GM19043 (cell line): ENCODE measurements around the gene PLA2G15.
"Not testable (repeated sequence)": the region's sequence is repeated elsewhere in the genome, so short reads cannot be mapped to it uniquely, and the experiment has no call there.

Source experiments
- ATAC-seq: cut with Tn5 transposase; IDR thresholded peaks from one replicate; pipeline ENCODE4 v1.9.1; 2021; ENCODE audit warnings: low read depth; ENCODE audit not compliant: unreplicated experiment

PLA2G15 gene

DNA sequence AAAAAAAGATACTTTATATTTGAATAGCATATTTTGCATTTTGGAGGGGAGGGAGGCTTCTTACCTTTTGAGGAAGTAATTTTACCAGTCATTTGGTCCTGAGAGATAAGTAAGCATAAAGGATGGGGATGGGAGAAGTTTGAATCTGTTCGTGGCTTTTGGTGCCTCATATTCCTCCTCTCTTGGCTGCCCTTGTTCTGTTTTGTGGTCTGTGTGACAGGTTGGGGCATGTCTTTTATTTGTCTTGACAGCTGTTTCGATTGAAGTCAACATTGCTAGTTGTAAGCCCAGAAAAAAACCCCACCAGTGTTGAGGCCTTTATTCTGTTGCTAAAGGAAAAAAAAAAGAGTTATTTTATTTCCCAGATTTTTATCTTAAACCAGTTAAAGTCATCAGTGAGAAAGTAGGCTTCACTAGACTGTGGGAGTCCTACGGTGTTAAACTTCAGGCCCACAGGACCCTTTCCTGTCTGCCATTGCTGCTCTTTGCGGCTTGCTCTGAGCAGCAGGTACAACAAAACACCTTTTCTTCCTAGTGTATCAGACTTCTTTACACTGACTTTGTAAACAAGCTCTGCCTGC lies 30.5 kb downstream of the PLA2G15 start:
- ATAC-seq, result peak; percentile 68

DNA sequence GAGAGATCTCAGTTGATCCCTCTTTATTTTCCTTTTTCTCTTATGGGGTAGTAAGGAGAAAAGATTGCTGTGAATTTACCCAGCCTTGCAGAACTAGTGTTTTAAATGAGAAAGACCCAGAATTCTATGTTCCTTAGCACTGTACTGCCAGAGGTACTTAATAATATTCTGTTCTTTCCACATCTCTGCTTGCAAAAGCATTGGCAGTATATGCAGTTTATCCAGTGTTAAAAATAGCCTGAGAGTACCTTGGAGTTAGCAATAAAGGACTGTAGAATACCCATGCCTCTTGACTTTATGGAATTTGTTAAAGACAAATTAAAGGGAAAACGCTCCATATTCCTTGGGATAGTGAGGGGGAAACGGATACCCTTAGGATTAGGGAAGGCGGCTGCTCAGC lies 31.1 kb downstream of the PLA2G15 start:
- no peak for ATAC-seq

DNA sequence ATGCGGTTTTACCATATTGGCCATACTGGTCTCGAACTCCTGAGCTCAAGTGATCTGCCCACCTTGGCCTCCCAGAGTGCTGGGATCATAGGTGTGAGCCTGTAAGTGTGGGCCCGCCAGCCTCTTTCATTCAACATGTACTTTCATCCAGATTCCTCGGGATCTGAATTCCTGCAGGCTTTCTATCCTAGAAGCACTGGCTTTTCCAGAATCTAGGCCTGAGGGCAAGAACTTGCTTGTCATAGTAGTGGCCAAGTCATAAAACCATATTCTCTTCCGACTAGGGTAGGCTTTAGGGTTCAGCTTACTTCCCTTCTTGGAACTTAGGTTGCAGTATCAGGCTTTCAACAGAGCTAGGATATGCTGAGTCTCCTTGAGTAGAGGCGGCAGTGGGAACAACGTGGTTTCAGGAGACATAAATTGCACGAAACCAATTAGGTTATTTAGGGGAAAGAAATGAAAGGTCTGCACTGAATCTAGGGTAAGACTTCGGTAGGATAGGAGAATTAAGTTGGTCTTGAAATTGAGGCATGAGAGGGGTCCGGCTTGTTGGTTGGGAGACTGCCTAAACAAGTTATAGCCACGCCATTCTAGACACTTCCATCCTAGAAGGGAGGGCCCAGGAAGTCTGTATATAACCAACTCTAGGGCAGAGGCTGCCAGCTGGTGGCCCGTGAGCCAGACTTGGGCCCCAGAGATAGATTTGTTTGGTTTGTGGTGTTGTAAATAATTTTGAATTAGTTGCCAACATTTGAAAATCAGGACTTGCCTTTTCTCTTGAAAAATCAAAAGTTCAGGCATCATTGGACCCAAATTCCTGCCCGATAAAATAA lies 34.8 kb downstream of the PLA2G15 start:
- ATAC-seq, result no peak

DNA sequence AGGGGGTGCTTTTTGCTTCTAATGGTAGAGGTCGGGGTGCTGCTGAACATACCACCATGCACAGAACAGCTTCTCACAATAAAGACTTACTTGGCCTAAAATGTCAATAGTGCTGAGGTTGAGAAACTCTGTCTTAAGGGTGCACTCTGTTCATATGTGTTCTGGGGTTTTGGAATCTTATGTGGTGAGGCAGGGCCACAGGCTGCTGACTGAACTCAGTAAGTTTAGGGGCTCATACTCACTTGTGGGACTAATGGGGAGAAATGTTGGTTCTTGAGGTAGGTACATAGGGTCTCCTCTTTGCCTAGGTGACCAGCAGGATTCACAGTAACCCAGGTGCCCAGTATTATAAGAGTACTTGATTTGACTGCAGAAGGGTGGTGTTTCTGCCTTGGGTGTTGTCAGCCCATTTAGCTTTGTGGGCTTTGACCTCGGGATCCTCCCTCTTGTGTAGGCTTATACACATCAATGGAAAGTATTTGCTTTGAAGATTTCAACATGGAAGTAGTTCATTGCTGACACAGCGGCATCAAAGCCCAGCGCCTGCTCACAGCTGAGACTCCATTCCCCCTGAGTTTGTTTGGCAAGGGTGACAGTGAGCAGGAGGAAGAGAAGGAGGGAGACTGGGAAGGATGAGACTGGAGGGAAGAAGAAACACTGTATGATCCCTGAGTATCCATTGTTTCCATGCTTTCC lies 36.3 kb downstream of the PLA2G15 start:
- no peak for ATAC-seq

DNA sequence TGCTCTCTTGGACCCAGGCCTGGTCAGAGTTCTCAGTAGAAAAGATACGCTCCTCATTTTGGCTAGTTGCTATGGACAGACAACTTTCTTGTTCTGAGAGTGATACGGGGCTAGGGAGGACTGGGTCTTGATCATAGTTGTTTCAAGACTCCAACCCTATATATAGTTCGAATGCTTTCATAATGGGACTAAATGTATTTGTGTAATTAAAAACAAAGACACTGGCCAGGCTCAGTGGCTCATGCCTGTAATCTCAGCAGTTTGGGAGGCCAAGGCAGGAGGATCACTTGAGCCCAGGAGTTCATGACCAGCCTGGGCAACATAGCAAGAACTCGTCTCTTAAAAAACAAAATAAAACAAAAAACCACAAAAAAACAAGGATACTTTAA lies 36.9 kb downstream of the PLA2G15 start:
- ATAC-seq, result no peak

DNA sequence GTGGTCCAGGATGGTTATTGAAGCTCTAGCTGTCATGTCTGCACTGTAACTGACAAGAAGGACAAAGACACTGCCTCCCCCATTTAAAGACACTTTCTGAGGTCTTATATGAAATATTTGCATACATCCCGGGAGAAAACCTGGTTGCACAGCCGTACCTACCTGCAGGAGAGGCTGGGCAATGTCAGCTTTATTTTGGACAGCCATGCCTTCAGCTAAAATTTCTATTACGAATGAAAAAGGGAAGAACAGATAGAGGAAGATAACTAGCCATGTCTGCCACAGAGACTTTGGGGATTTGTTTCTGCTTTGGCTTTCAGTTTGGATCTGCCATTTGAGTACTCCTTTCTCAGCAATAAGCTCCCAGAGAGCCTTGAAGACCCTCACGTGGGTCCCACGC lies 38.2 kb downstream of the PLA2G15 start:
- no peak for ATAC-seq

DNA sequence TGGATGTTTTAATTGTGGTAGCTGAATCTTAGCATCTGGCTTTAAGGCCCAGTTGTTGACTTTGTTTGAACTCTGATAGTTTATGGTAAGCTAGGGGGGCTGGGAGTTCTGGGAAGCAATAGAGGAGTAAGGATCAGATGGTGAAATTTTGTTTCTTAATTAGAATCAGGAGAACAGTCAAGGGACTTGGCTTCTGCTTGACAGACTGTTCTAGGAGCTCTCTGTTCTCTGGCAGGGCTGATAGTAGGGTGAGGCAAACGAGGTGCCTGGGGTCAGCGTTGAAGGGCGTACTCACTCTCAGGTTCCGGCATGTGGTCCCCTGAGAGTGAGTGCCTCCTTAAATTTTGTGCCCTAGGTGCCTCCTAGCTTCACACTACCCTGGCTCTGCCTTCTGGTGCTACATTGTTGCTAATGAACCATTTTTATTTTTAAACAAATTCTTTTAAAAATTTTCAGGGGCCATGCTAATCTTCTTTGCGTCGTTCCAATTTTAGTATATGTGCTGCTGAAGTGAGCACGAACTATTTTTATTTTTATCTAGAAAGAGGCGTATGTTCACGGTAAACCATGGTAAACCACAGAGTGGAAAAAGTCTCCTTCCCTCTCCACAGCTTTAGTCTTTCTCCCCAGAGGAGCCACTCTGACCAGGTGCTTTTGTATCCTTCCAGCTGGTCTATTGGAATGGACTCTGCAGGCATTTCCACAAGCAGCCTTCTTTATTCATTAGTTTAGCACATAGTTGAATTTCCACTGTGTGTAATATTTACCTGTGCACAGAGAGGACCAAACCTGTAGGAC lies 38.8 kb downstream of the PLA2G15 start:
- ATAC-seq, result peak; percentile 43

DNA sequence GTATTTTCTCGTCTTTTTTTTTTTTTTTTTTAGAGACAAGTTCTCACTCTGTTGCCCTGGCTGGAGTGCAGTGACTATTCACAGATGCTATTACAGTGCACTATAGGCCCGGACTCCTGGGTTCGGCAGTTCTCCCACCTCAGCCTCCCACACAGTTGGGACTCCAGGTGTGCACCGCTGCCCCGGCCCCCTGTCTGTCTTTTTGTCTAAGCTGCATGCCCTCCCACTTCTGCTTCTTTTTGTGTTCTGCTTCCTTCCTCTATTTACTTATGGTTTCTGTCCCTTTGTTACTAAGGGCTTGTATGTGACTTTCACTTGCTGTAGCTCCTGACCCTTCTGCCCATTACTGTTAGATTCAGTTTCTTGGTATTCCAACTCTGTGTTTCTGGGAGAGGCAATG lies 39.7 kb downstream of the PLA2G15 start:
- no peak for ATAC-seq

DNA sequence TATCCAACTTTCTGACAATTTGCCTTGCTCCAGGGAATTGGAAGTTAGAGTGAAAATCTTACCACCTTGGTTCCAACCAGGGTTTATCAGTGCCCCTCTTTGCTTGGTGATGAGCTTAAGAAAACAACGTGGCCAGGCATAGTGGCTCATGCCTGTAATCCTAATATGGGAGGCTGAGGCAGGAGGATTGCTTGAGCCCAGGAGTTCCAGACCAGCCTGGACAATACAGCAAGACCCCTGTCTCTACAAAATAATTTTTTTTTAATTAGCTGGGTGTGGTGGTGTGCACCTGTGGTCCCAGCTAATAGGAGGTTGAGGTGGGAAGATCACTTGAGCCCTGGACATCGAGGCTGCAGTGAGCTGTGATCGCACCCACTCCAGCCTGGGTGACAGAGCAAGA lies 40.5 kb downstream of the PLA2G15 start:
- ATAC-seq, result no peak

DNA sequence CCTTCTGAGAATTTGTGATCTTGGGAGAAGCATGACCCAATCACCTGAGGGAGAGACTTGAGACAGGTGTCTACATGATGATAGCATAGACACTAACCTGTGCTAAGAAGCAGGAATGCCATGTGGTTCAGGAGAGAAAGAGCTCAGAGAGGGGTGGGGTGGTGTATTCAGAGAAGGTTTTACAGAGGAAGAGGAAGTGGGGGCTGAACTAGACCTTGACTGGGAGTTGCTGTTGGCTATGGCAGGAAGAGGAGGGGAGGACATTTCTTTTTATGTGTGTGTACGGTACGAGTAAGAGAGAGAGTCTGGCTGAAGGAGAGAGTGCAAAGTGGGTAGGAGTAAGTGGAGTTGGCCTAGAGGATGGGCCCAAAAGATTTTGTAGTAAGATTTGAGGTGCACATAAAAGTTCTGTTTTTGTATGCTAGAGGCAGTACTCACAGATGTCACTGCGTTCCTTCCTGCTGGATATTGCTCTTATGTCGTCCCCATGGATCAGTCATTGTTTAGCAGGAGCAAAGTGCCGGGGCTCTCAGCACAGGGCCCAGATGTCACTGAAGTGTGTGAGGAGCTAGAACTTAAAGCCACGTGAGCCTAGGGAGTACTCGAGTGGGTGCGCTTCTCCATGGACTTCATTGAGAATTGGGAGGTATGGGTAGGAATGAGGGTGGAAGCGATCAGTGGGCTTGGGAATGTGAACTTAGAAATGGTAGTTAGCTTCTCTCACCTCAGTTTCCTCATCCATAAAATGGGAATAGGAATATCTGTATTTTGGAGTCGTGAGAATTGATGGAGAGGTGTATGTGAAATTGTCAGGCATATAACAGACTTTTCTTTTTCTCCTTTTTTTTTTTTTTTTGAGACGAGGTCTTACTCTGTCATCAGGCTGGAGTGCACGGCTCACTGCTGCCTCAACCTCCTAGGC lies 41.2 kb downstream of the PLA2G15 start:
- no peak for ATAC-seq

DNA sequence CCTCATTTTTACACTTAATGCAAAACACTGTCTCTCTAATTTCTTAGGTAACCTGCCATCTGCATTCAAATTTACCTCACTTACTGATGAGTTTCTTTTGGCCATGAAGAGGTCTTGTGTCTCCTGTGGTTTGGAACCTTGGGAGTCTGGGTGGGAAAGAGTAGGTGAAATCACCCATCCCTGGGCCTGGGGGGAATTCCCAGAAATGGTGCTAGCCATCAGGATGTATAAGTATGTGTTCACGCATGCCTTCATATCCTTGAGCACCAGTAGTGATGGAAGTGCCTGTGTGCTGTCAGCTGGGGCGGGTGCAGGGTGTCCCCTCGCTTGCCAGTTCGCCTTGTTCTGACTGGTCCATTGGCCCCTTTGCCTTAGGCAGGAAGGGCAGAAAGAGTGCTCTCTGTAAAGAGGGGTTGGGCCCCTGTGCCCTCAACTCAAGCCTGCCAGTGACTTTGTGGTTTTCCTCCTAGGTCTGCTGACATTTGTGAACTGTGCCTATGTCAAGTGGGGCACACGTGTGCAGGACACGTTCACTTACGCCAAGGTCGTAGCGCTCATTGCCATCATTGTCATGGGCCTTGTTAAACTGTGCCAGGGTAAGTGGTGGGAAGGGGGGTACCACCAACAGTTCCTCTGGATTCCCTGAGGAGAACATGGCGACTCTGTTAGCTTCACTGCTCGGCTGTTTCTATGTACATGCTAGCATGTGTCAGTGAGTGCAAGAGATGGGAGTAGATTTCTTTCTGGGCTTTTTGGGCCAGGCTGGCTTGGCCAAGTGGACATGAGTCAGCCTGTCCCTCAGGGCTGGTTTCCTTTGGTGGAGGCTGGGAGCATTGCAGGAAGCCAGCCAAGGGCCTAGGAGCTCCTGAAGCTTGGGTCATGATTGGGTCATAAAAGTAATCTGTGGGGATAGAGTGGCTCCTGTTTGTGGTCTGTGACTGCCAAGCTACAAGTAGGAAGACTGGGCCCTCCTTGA lies 42.4 kb downstream of the PLA2G15 start:
- no peak for ATAC-seq

DNA sequence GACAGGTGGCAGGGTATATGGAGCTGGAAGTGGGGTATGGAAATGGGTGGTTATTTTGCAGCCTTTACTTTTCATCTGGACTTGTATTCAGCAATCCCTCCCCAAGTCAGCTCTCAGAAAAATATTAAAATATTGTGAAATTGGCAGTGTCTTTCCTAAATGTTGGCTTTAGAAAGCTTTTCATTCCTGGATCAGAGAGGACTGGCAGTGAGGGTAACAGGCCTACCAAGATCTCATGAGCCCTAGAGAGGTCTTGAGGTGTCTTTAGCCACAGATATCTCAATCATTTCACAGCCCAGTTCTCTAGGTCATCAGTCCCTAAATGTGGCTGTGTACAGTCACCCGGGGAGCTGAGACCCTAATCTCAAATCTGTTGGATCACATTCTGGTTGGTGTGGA lies 43.1 kb downstream of the PLA2G15 start:
- no peak for ATAC-seq

DNA sequence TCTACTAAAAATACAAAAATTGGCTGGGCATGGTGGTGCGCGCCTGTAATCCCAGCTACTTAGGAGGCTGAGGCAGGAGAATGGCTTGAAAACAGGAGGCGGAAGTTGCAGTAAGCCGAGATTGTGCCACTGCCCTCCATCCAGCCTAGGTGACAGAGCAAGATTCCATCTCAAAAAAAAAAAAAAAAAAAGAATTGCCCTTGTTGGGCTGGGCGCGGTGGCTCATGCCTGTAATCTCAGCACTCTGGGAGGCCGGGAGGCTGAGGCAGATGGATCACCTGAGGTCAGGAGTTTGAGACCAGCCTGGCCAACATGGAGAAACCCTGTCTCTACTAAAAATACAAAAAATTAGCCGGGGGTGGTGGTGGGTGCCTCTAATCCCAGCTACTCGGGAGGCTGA lies 43.6 kb downstream of the PLA2G15 start:
- not testable (repeated sequence) for ATAC-seq

DNA sequence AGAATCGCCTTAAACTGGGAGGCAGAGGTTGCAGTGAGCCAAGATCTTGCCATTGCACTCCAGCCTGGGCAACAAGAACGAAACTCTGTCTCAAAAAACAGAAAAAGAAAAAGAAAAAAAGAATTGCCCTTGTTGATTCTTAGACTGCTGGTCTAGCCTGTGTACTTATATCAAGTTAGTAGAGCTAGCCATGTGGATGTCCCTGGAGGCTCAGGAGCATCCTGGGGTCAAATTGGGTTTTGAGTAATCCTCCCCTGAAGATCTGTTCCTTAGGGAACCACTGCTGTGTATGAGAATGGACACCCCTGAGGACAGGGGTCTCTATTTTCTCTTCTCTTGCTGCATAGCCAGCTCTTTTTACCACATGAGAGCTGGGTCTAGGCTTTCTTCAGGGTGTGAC lies 44.0 kb downstream of the PLA2G15 start:
- no peak for ATAC-seq

DNA sequence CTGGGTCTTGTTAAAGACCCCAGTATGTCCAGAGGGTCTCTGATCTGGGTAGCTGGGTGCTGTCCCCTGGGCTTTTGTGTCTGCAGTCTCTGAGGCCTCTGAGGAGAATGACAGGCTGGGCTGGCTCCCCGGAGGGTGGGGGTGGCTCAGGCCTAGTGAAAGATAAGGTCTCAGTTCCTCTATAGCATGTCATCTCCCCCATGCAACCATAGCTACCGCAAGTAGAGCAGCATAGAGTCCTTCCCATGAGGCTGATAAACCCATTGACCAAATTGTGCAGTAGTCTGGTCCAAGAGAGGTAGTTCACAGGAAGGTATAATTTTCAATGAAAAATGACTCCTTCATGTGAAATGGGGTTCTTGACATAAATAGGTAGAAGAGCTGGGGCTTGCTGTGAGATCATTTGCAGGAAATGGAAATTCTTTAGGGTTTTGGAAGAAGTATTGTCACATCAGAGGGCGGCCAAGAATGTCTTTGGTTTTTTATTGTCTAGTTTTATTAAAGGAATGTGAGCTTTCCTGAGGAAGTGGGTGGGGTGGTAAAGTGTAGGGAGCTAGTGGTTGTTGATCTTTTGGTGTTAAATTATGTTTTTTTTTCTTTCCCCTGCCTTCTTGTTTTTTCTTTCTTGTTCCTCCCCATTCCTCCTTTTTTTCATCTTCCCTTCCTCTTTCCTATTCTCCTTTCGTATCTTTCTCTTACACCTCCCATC lies 44.6 kb downstream of the PLA2G15 start:
- peak; percentile 82 for ATAC-seq

DNA sequence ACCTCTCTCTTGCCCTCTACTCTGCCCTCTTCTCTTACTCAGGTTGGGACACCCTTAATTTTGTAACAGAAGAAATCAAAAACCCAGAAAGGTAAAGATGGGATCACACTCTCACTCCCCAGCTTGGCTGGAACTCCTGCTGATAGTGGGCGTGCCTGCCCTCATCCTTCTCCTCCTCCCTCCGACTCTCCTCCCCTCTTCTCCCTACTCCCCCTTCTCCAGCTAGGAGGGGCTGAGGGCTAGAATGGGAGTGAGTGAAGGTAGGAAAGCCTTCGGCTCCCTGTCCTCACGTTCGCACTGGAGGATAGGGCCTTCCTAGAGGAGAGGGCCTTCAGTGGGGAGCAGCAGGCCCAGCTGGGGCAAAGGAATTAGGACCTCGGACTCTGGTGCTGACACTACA lies 45.3 kb downstream of the PLA2G15 start:
- no peak for ATAC-seq

DNA sequence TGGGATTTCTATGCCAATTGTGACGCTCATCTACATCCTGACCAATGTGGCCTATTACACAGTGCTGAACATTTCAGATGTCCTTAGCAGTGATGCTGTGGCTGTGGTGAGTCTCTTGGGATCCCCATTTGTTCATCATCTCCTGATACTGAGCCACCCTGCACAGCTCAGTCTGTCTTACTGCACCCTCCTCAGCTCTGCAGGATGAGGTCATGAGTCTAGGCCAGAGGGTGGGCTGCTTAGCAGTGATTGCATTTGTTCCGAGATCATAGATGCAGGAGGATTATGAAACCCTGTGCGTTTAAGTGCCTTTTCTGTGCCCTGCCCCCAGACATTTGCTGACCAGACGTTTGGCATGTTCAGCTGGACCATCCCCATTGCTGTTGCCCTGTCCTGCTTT lies 46.1 kb downstream of the PLA2G15 start:
- ATAC-seq, result no peak

DNA sequence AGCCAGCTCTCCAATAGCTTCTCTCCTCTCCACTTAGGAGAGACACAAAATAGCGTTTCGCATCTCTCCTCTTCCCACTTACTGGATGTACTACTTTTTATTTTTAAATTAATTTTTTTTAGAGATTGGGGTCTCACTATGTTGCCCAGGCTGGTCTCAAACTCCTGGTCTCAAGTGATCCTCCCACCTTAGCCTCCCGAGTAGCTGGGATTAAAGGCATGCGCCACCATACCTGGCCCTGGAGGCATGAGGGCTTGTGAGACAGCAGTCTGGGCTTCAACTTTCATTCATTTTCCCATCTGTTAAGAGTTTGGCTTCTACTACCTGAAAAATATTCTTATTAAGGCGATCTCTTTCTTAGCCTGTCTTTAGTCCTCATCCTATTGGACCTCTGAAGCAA lies 47.3 kb downstream of the PLA2G15 start:
- no peak for ATAC-seq
